Heart right ventricle (tissue), 16 donors: ENCODE data around the gene THSD4. TPM values are rescaled to one million over a fixed set of nuclear protein-coding genes. Genes with fewer than 3 reads are reported as not detected.

Source experiments
- ATAC-seq, 8 donors: fragments of 200-7000 bp; cut with Tn5 transposase; one replicate each; pipeline ENCODE4 v1.9.1; 2020; ENCODE audit warnings: mild to moderate bottlenecking in 8 of 8, moderate library complexity in 8 of 8, moderate number of reproducible peaks in 1 of 8
- DNase-seq, 2 donors: peaks; one replicate each; pipeline ENCODE4 v3.0.0-alpha.2; 2020
- H3K27ac ChIP-seq, 10 donors: fragments of 200-600 bp; sonication (generic) in 2 of 10; one replicate each; pipeline versions ENCODE4 v1.5.0 to v1.8.0; 2020 to 2022; ENCODE audit warnings: mild to moderate bottlenecking in 3 of 10
- H3K27me3 ChIP-seq, 7 donors: fragments of 200-600 bp; one replicate each; pipeline ENCODE4 v1.8.0; 2021 to 2022; ENCODE audit warnings: mild to moderate bottlenecking in 2 of 7
- H3K36me3 ChIP-seq, 9 donors: fragments of 200-600 bp; sonication (generic) in 1 of 9; one replicate each; pipeline versions ENCODE4 v1.5.0 to v1.8.0; 2020 to 2022; ENCODE audit warnings: mild to moderate bottlenecking in 2 of 9
- H3K4me1 ChIP-seq, 9 donors: fragments of 200-600 bp; sonication (generic) in 1 of 9; one replicate each; pipeline versions ENCODE4 v1.5.0 to v1.8.0; 2020 to 2022; ENCODE audit warnings: mild to moderate bottlenecking in 4 of 9
- H3K4me3 ChIP-seq, 10 donors: fragments of 200-600 bp; sonication (generic) in 2 of 10; one replicate each; pipeline versions ENCODE4 v1.5.0 to v1.8.0; 2020 to 2022; ENCODE audit warnings: mild to moderate bottlenecking in 7 of 10, moderate library complexity in 2 of 10
- H3K9me3 ChIP-seq, 11 donors: fragments of 200-600 bp in 10 of 11; sonication (generic) in 2 of 11; one replicate each; pipeline versions ENCODE4 v1.5.0 to v1.8.0; 2013 to 2022; ENCODE audit warnings: mild to moderate bottlenecking in 2 of 11, control low read depth in 1 of 11, moderate library complexity in 1 of 11
- WGBS, 2 donors: extraction: QIAGEN DNeasy Blood & Tissue Kit; methylation state at CpG; one replicate each; pipeline ENCODE4 v1.1.7; 2013; ENCODE audit warnings: inconsistent platforms in 1 of 2; 5-methylcytosine and 5-hydroxymethylcytosine counted together
- intact Hi-C, 10 donors: fragments of 100-400 bp; cut with DNase I; formaldehyde crosslinking; loops; one replicate each; pipeline versions ENCODE4 v1.11.1 to v1.14.2; 2022
- polyA plus RNA-seq, 2 donors: library from polyadenylated mRNA; stranded (reverse); fragments of 200-250 nt; gene quantifications; one replicate each; pipeline ENCODE4 v1.2.3, GENCODE V29; 2013
- total RNA-seq, 10 donors: library from RNA; stranded (reverse); fragmentation: NEBNext Ultra II Directional in 3 of 10; extraction: Animal tissue kit (Norgen Biotek cat#: 25700) in 3 of 10; gene quantifications; one replicate each; pipeline versions ENCODE4 v1.2.1 to v1.2.4, GENCODE V29; 2021 to 2023
- TF ChIP-seq, protein P1 (sequence below), 9 donors: fragments of 200-600 bp; sonication (generic) in 2 of 9; IDR thresholded peaks; one replicate each; pipeline versions ENCODE4 v1.5.0 to v1.8.0; 2021 to 2022; ENCODE audit warnings: antibody characterized with exemption in 9 of 9, mild to moderate bottlenecking in 5 of 9, moderate library complexity in 1 of 9
- donor health status: Arrhythmogenic right ventricular cardiomyopathy.
- donor health status: ischemic (EF 13 %, LVEDD 7.1; RV severe dilation, severe dysfunction).
- donor health status: healthy with polysubstance abuse.
- donor health status: DM: no; HTN: yes; CAD: no.
- donor health status: DM: no; HTN: no; CAD: no.
- donor health status: ischemic (EF 25% LVEDD 6.9; RV normal size, moderate dysfunction).
- donor health status: ischemic (EF 25% LVEDD 5.7; RV mildly dilated, moderate dysfunction).
- donor health status: healthy.
- donor health status: DM: yes; HTN: yes; CAD: no.
- donor health status: Ischemic cardiomyopathy.
- donor health status: ischemic (EF 35%, LVEDD 5.7; RV mildly dilated, moderate dysfunction).
- donor health status: nonischemic (EF 11% LVEDD 7.7; RV severe dilation, severe dysfunction).
- donor health status: DM: yes; HTN: yes; CAD: no.
- donor health status: PGD.
- donor health status: ischemic (EF 29% LVEDD 5.4; RV normal size, mild dysfunction).
- donor health status: nonischemic (EF 23%, LVEDD 6.1; RV moderate dilation, normal function).

THSD4 gene
- total and polyA plus RNA-seq, 12 donors: 20.8 to 212 (median 139) TPM

- H3K27ac ChIP-seq: peak overlapping the region in 2 of 10 donors; percentile 15
- TF ChIP-seq, protein P1, sequence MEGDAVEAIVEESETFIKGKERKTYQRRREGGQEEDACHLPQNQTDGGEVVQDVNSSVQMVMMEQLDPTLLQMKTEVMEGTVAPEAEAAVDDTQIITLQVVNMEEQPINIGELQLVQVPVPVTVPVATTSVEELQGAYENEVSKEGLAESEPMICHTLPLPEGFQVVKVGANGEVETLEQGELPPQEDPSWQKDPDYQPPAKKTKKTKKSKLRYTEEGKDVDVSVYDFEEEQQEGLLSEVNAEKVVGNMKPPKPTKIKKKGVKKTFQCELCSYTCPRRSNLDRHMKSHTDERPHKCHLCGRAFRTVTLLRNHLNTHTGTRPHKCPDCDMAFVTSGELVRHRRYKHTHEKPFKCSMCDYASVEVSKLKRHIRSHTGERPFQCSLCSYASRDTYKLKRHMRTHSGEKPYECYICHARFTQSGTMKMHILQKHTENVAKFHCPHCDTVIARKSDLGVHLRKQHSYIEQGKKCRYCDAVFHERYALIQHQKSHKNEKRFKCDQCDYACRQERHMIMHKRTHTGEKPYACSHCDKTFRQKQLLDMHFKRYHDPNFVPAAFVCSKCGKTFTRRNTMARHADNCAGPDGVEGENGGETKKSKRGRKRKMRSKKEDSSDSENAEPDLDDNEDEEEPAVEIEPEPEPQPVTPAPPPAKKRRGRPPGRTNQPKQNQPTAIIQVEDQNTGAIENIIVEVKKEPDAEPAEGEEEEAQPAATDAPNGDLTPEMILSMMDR (IDR thresholded peaks at IDR 0.05): no peak
- intact Hi-C loops: loop anchor here in 1 of 10 donors (5.0 kb wide), 1 partner anchor 40 kb away; no protein-coding TSS in a partner anchor
- no peak for DNase-seq
- no peaks in the 10 kb centered on the region for H3K27me3 ChIP-seq
- ATAC-seq: no peak
- no peak overlapping the region for H3K4me3 ChIP-seq
- 92 to 97% methylated on average over 3 of the region's 3 CpGs for WGBS, 2 donors
- no peaks in the 10 kb centered on the region for H3K36me3 ChIP-seq
- no peaks in the 10 kb centered on the region for H3K9me3 ChIP-seq
- H3K4me1 ChIP-seq: peaks cover 10 to 48% (median 36%) of the 10 kb centered on the region in 9 donors
Observed at GRCh38 chr15:71682001-71682400, 566.7 kb downstream of the THSD4 start.

GRCh38 chr15:71683411-71684274 is 568.4 kb downstream of the THSD4 start:
- Histone ChIP-seq H3K27ac (no peak overlapping the region), H3K4me3 (no peak overlapping the region), H3K9me3 (no peaks in the 10 kb centered on the region), H3K27me3 (no peaks in the 10 kb centered on the region), H3K4me1 (peaks cover 3 to 33% (median 19%) of the 10 kb centered on the region in 9 donors), H3K36me3 (no peaks in the 10 kb centered on the region)
- DNase-seq (no peak), ATAC-seq (no peak)
- TF ChIP-seq, protein P1 (IDR thresholded peaks at IDR 0.05): no peak
- 82 to 84% methylated on average over 9 of the region's 9 CpGs for WGBS, 2 donors
- intact Hi-C loops: loop anchor here in 1 of 10 donors (5.0 kb wide), 1 partner anchor 39 kb away; no protein-coding TSS in a partner anchor

GRCh38 chr15:71685420-71685993 is 570.2 kb downstream of the THSD4 start:
- no peak overlapping the region for H3K4me3 ChIP-seq
- TF ChIP-seq, protein P1 (IDR thresholded peaks at IDR 0.05): no peak
- H3K4me1 ChIP-seq: peaks cover 0 to 15% (median 5%) of the 10 kb centered on the region in 9 donors
- H3K36me3 ChIP-seq: no peaks in the 10 kb centered on the region
- H3K27me3 ChIP-seq: no peaks in the 10 kb centered on the region
- intact Hi-C loops: no loop called here
- ATAC-seq: no peak
- no peaks in the 10 kb centered on the region for H3K9me3 ChIP-seq
- DNase-seq: no peak
- no peak overlapping the region for H3K27ac ChIP-seq

DNA sequence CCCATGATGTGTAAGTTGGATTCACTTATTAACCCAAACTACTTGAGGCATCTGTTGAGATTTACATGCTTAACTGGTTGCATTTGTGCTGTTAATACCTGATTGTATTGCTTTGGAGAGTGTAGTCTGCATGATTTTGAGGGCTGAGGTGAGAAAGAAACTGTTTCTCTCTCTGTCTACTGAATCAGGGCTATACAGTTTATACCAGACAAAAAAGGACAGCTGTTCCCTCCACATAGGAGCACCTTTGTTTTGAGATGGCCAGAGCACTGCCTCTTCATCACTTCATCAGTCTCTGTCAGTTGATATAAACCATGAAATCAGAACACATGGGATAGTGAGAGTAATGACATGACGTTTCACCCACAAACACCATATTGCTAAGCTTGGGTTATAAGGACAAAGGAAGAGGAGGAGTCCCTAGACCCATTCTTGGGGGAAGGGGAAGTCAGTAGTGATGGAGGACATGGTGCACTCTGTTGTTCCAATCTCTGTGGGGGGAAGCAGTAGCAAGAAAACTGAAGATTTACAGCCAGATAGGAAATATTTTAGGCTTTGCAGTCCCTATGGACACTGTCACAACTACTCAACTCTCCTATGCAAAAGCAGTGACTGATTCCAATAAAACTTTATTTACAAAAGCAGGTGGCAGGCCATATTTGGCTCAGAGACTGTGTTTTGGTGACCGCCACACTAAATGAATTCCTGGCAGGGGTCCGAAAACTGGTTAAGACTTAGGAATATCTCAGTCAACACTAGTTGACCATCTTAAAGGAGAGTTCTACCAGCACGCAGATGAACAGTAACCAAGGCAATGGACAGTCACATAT is 571.2 kb downstream of the THSD4 start:
- ATAC-seq (no peak), DNase-seq (no peak)
- WGBS, 2 donors: 82 to 86% methylated on average over 4 of the region's 4 CpGs
- TF ChIP-seq, protein P1 (IDR thresholded peaks at IDR 0.05): no peak
- Histone ChIP-seq H3K27ac (no peak overlapping the region), H3K36me3 (no peaks in the 10 kb centered on the region), H3K27me3 (no peaks in the 10 kb centered on the region), H3K4me1 (peaks cover 2 to 17% (median 9%) of the 10 kb centered on the region in 9 donors), H3K9me3 (no peaks in the 10 kb centered on the region), H3K4me3 (no peak overlapping the region)
- intact Hi-C loops: no loop called here
